Body of pancreas (tissue), 4 donors: ENCODE measurements around the gene DAPK1.

Experiments
- POLR2A ChIP-seq, 3 donors: fragments of 450-650 bp; IDR thresholded peaks; one replicate each; pipeline ENCODE4 v1.6.1; 2016; ENCODE audit warnings: antibody characterized with exemption in 3 of 3, mild to moderate bottlenecking in 2 of 3
- TF ChIP-seq, protein P1 (sequence below), 7 experiments: fragments of 450-650 bp in 4 of 7; fragments of 200-600 bp in 3 of 7; sonication (generic) in 3 of 7; IDR thresholded peaks; one replicate each; pipeline ENCODE4 v1.5.1; 2016 to 2019; ENCODE audit warnings: antibody characterized with exemption in 7 of 7

DNA sequence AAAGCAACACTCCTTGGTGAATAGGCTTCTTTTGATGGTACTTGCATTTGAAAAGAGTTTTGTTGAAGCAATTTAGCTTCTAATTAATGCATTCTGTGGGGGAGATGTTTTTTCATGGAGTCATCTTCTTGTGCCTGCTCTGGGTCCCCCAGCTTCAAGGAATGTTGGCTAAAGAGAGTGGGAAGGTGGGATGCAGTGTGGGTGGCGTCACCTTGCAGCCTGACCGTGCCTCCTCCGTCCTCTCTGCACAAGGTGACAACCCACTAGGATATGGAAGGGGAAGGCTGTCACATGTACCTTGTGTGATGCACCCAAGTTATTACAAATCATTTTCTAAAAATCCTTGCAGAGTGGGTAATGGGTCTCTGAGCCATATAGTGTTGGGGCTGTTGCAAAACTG lies 70.7 kb downstream of the DAPK1 start:
- no peak for TF ChIP-seq POLR2A (IDR thresholded peaks at IDR 0.05)
- TF ChIP-seq, protein P1, sequence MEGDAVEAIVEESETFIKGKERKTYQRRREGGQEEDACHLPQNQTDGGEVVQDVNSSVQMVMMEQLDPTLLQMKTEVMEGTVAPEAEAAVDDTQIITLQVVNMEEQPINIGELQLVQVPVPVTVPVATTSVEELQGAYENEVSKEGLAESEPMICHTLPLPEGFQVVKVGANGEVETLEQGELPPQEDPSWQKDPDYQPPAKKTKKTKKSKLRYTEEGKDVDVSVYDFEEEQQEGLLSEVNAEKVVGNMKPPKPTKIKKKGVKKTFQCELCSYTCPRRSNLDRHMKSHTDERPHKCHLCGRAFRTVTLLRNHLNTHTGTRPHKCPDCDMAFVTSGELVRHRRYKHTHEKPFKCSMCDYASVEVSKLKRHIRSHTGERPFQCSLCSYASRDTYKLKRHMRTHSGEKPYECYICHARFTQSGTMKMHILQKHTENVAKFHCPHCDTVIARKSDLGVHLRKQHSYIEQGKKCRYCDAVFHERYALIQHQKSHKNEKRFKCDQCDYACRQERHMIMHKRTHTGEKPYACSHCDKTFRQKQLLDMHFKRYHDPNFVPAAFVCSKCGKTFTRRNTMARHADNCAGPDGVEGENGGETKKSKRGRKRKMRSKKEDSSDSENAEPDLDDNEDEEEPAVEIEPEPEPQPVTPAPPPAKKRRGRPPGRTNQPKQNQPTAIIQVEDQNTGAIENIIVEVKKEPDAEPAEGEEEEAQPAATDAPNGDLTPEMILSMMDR (IDR thresholded peaks at IDR 0.05), result no peak
